B cell (primary cell): ENCODE data around the gene ATG7. TPM values are rescaled to one million over a fixed set of nuclear protein-coding genes. Genes with fewer than 3 reads are reported as not detected.
"Not testable (repeated sequence)": the region's sequence is repeated elsewhere in the genome, so short reads cannot be mapped to it uniquely, and the experiment has no call there.

ENCODE experiments used
- ATAC-seq: fragments of 200-7000 bp; cut with Tn5 transposase; one replicate; pipeline ENCODE4 v1.10.0; 2021; ENCODE audit warnings: low read depth, mild to moderate bottlenecking, moderate number of reproducible peaks, moderate library complexity
- CTCF ChIA-PET: fragments of 350-600 bp; sonication (Branson Sonifier 250); formaldehyde crosslinking; loops from one replicate; lab custom pipeline; 2021; ENCODE audit warnings: antibody characterized with exemption, inconsistent platforms; lab: Charles Lee
- POLR2A ChIA-PET: fragments of 350-600 bp; sonication (Branson Sonifier 250); formaldehyde crosslinking; loops from one replicate; lab custom pipeline; 2021; ENCODE audit warnings: antibody characterized with exemption; lab: Charles Lee
- DNase-seq: peaks from one replicate; pipeline ENCODE4 v3.0.0; 2013
- H2AFZ ChIP-seq: 2 replicates; pipeline ENCODE4 v1.6.1; 2012; ENCODE audit warnings: mild to moderate bottlenecking, low read depth, low read length; ENCODE audit not compliant: insufficient read depth, poor library complexity, severe bottlenecking
- H3K27ac ChIP-seq, 2 donors: 1 replicate in 1 of 2; 2 replicates in 1 of 2; pipeline ENCODE4 v1.5.1; 2012 to 2013; ENCODE audit warnings: low read length in 2 of 2, mild to moderate bottlenecking in 2 of 2, moderate library complexity in 1 of 2
- H3K27me3 ChIP-seq, 4 experiments: fragments of 200-600 bp in 1 of 4; sonication (generic) in 1 of 4; replicated peaks in 1 of 4; 1 replicate in 2 of 4; 2 replicates in 2 of 4; pipeline versions ENCODE4 v1.6.1 to v1.7.0; 2013 to 2016; ENCODE audit warnings: low read length in 3 of 4, mild to moderate bottlenecking in 2 of 4, mixed read lengths in 1 of 4, moderate library complexity in 1 of 4; ENCODE audit not compliant: insufficient read depth in 4 of 4, control insufficient read depth in 3 of 4; ENCODE audit errors: control extremely low read depth in 1 of 4
- H3K36me3 ChIP-seq, 2 experiments: replicated peaks in 1 of 2; 1 replicate in 1 of 2; 2 replicates in 1 of 2; pipeline versions ENCODE4 v1.6.1 to v1.7.1; 2013; ENCODE audit warnings: low read length in 1 of 2; ENCODE audit not compliant: insufficient read depth in 2 of 2, control insufficient read depth in 1 of 2; ENCODE audit errors: control extremely low read depth in 1 of 2, extremely low read depth in 1 of 2
- H3K4me1 ChIP-seq, 2 donors: fragments of 200-600 bp in 1 of 2; sonication (generic) in 1 of 2; 1 replicate in 1 of 2; 2 replicates in 1 of 2; pipeline versions ENCODE4 v1.5.1 to v1.6.1; 2013 to 2017; ENCODE audit warnings: low read length in 2 of 2; ENCODE audit not compliant: control insufficient read depth in 2 of 2, insufficient read depth in 2 of 2
- H3K4me2 ChIP-seq: replicated peaks from 2 replicates; pipeline ENCODE3; 2012; ENCODE audit warnings: mild to moderate bottlenecking, low read depth, low read length; ENCODE audit not compliant: poor library complexity, severe bottlenecking
- H3K4me3 ChIP-seq, 5 experiments: fragments of 200-600 bp in 1 of 5; sonication (generic) in 1 of 5; 1 replicate in 3 of 5; 2 replicates in 2 of 5; pipeline versions ENCODE4 v1.5.1 to v1.7.0; 2011 to 2016; ENCODE audit warnings: low read length in 4 of 5, mild to moderate bottlenecking in 4 of 5, low read depth in 2 of 5, control low read depth in 1 of 5, moderate library complexity in 1 of 5; ENCODE audit not compliant: insufficient read depth in 1 of 5; ENCODE audit errors: control extremely low read depth in 1 of 5, extremely low read depth in 1 of 5
- H3K79me2 ChIP-seq: fragments of 200-600 bp; sonication (generic); one replicate; pipeline ENCODE4 v1.6.0; 2016; ENCODE audit warnings: low read length; ENCODE audit not compliant: control insufficient read depth, insufficient read depth
- H3K9ac ChIP-seq: fragments of 200-600 bp; sonication (generic); 2 replicates; pipeline ENCODE4 v1.6.1; 2017; ENCODE audit warnings: mild to moderate bottlenecking, low read length, moderate library complexity
- H3K9me3 ChIP-seq, 3 donors: one replicate each; pipeline versions ENCODE4 v1.6.1 to v1.7.1; 2013; ENCODE audit warnings: low read length in 2 of 3; ENCODE audit not compliant: control insufficient read depth in 2 of 3, insufficient read depth in 1 of 3; ENCODE audit errors: control extremely low read depth in 1 of 3
- H4K20me1 ChIP-seq: 2 replicates; pipeline ENCODE4 v1.6.0; 2012; ENCODE audit warnings: mild to moderate bottlenecking, low read length; ENCODE audit not compliant: insufficient read depth, control insufficient read depth, poor library complexity, severe bottlenecking
- H3K27ac Mint-ChIP-seq: one replicate; pipeline ENCODE4 v1.8.0; 2021; ENCODE audit warnings: mixed read lengths
- H3K27me3 Mint-ChIP-seq: one replicate; pipeline ENCODE4 v1.8.0; 2021; ENCODE audit warnings: mixed read lengths
- H3K4me1 Mint-ChIP-seq: one replicate; pipeline ENCODE4 v1.8.0; 2021; ENCODE audit warnings: mixed read lengths
- H3K4me3 Mint-ChIP-seq: one replicate; pipeline ENCODE4 v1.8.0; 2021; ENCODE audit warnings: mixed read lengths
- H3K9me3 Mint-ChIP-seq: one replicate; pipeline ENCODE4 v1.8.0; 2022; ENCODE audit warnings: mixed read lengths; ENCODE audit not compliant: insufficient read depth
- CTCF ChIP-seq: fragments of 200-600 bp; IDR thresholded peaks from one replicate; pipeline ENCODE4 v1.8.0; 2022; ENCODE audit warnings: antibody characterized with exemption, mild to moderate bottlenecking
- EZH2 ChIP-seq: IDR thresholded peaks from 2 replicates; pipeline ENCODE4 v1.6.1; 2012; ENCODE audit warnings: borderline replicate concordance, low read depth, mild to moderate bottlenecking, moderate library complexity, low read length; ENCODE audit not compliant: insufficient read depth, poor library complexity, severe bottlenecking
- WGBS: methylation state at CpG from one replicate; pipeline ENCODE4 v1.1.5; 2013; ENCODE audit warnings: missing lambda C conversion rate; ENCODE audit not compliant: insufficient coverage; 5-methylcytosine and 5-hydroxymethylcytosine counted together
- intact Hi-C: fragments of 100-400 bp; cut with micrococcal nuclease; formaldehyde crosslinking; loops from one replicate; pipeline ENCODE4 v1.10.0; 2022
- polyA plus RNA-seq: library from polyadenylated mRNA; depleted of rRNA; stranded (reverse); fragments of >200 nt; gene quantifications from 2 replicates; pipeline ENCODE4 v1.2.3, GENCODE V29; 2012
- total RNA-seq, 2 donors: library from RNA; stranded (reverse); fragments of 120-200 nt in 1 of 2; gene quantifications; 1 replicate in 1 of 2; 2 replicates in 1 of 2; pipeline versions ENCODE4 v1.2.3 to v1.2.4, GENCODE V29; 2013 to 2022

ATG7 gene
- total and polyA plus RNA-seq, 2 donors (not counting 1 experiment from before 2014, with no cell fraction given), result 13.9 to 66.4 TPM

GRCh38 chr3:11254876-11255275, 17.3 kb upstream of the ATG7 start:
- H3K27ac Mint-ChIP-seq, result no peak overlapping the region
- Histone ChIP-seq H3K4me3 (no peak overlapping the region), H3K27ac (no peak overlapping the region), H4K20me1 (no peaks in the 10 kb centered on the region), H2AFZ (no peak overlapping the region), H3K4me1 (no peaks in the 10 kb centered on the region), H3K4me2 (no peak overlapping the region), H3K36me3 (no peaks in the 10 kb centered on the region), H3K27me3 (peaks cover 0 to 8% (median 0%) of the 10 kb centered on the region in 4 experiments), H3K9ac (no peak overlapping the region), H3K9me3 (peaks cover 0 to 3% (median 0%) of the 10 kb centered on the region in 3 donors), H3K79me2 (no peaks in the 10 kb centered on the region)
- no peaks in the 10 kb centered on the region for H3K9me3 Mint-ChIP-seq
- intact Hi-C loops, result no loop called here
- no peak for ATAC-seq
- no peak overlapping the region for H3K4me3 Mint-ChIP-seq
- CTCF ChIA-PET, result interaction anchor here (1.3 kb wide), 1 partner anchor 18 kb away, joined by 4 read pairs; no protein-coding TSS in a partner anchor
- 93% methylated on average over 4 of the region's 6 CpGs for WGBS
- H3K4me1 Mint-ChIP-seq, result no peaks in the 10 kb centered on the region
- TF ChIP-seq EZH2, result no peak
- TF ChIP-seq CTCF, result no peak
- no peak for DNase-seq
- H3K27me3 Mint-ChIP-seq, result peaks cover 35% of the 10 kb centered on the region
- POLR2A ChIA-PET, result no interaction called here

- intact Hi-C loops, H3K4me2 ChIP-seq, H3K9me3 ChIP-seq, H3K4me1 Mint-ChIP-seq, H3K27ac Mint-ChIP-seq, H3K27ac ChIP-seq, H3K79me2 ChIP-seq, H3K9ac ChIP-seq, H3K4me3 Mint-ChIP-seq, H3K4me1 ChIP-seq, DNase-seq, H2AFZ ChIP-seq, H3K9me3 Mint-ChIP-seq, H3K36me3 ChIP-seq, ATAC-seq, H4K20me1 ChIP-seq, H3K27me3 ChIP-seq, POLR2A ChIA-PET, H3K4me3 ChIP-seq: not testable (repeated sequence)
- WGBS, result 84% methylated on average over 3 of the region's 5 CpGs
- H3K27me3 Mint-ChIP-seq, result peaks cover 35% of the 10 kb centered on the region
- CTCF ChIA-PET, result interaction anchor here (1.3 kb wide), 1 partner anchor 19 kb away, joined by 4 read pairs; no protein-coding TSS in a partner anchor
These were observed 16.7 kb upstream of the ATG7 start for GRCh38 chr3:11255537-11255936.
